Measurements from ENCODE around the gene ALLC. TPM values are rescaled to one million over a fixed set of nuclear protein-coding genes. Genes with fewer than 3 reads are reported as not detected.

ALLC gene
- total and polyA plus RNA-seq, 2 experiments from 2014 or later, result not detected

- Mint-ChIP-seq H3K4me1 (peaks cover 10% of the 10 kb centered on the region), H3K27me3 (ENCODE audit: insufficient read depth, low read depth, poor library complexity) (peaks cover 16% of the 10 kb centered on the region), H3K36me3 (ENCODE audit: low read depth) (no peaks in the 10 kb centered on the region; the same call in 1 of the 3 replicates), H3K27ac (no peak overlapping the region), H3K9me3 (no peaks in the 10 kb centered on the region; the same call in 2 of the 3 replicates), H3K4me3 (no peak overlapping the region)
- Histone ChIP-seq H3K4me3 (no peak overlapping the region), H3F3A (replicated peaks; ENCODE audit: low read depth) (0 out of 2 replicates have a peak, but pooled peaks cover 5% of the 10 kb centered on the region), H3K27ac (ENCODE audit: low read depth) (no peak overlapping the region), H3K27me3 (ENCODE audit: insufficient read depth) (0 out of 2 replicates have a peak, but pooled peaks cover 4% of the 10 kb centered on the region), H3K36me3 (ENCODE audit: insufficient read depth) (no peaks in the 10 kb centered on the region), H2AFZ (no peak overlapping the region), H3K4me2 (no peak overlapping the region), H3K79me2 (replicated peaks; ENCODE audit: insufficient read depth) (no peaks in the 10 kb centered on the region), H4K20me1 (replicated peaks; ENCODE audit: insufficient read depth) (no peaks in the 10 kb centered on the region), H3K9me2 (ENCODE audit: insufficient read depth) (no peaks in the 10 kb centered on the region), H3K4me1 (ENCODE audit: insufficient read depth) (no peaks in the 10 kb centered on the region; the same call in 1 of the 2 replicates)
- DNase-seq (ENCODE audit: low spot score), result no peak
- TF ChIP-seq ZNF331 (CRISPR knock-in tag; IDR thresholded peaks at IDR 0.05; ENCODE audit: low read depth), result no peak
- TF ChIP-seq ZNF462 (CRISPR knock-in tag; IDR thresholded peaks at IDR 0.05), result no peak
- no peak for TF ChIP-seq EZH2phosphoT487 (IDR thresholded peaks at IDR 0.05; ENCODE audit: unreplicated experiment)
- no peak for TF ChIP-seq CTCF (conservative IDR thresholded peaks at IDR 0.05; ENCODE audit: low read depth in 2 of 2)
- TF ChIP-seq JUNB (IDR thresholded peaks at IDR 0.05; ENCODE audit: unreplicated experiment), result no peak
- TF ChIP-seq STAT1 (IDR thresholded peaks at IDR 0.05; ENCODE audit: unreplicated experiment), result no peak
- no peak for TF ChIP-seq CREB1 (CRISPR knock-in tag; IDR thresholded peaks at IDR 0.05; ENCODE audit: low read depth)
- TF ChIP-seq POLR2AphosphoS5 (IDR thresholded peaks at IDR 0.05; ENCODE audit: low read depth), result no peak
- no peak for ATAC-seq
These were observed 10.0 kb upstream of the ALLC start for GRCh38 chr2:3647831-3648651.

Data from GM23338 (cell line).